NCI-H146 (cell line): Measurements from ENCODE around the gene CANT1.

Experiments used
- DNase-seq: peaks from one replicate; lab custom pipeline; 2025; lab: John Stamatoyannopoulos, UW

Gene CANT1

GRCh38 chr17:79009397-79010303, at the start of gene CANT1:
Gene CANT1, minus strand, starts transcription at chr17:79009764. Its CDS starts 12,142 bp downstream, at chr17:78997622.
- DNase-seq = peak; percentile 80

GRCh38 chr17:79057737-79058385, 48.3 kb upstream of the CANT1 start:
- no peak for DNase-seq

- no peak for DNase-seq
Observed at GRCh38 chr17:79055197-79055596, 45.6 kb upstream of the CANT1 start.

- DNase-seq = no peak
Observed at GRCh38 chr17:79054200-79054960, 44.8 kb upstream of the CANT1 start.

GRCh38 chr17:79053251-79053925, 43.8 kb upstream of the CANT1 start:
- DNase-seq = no peak

- no peak for DNase-seq
Observed at GRCh38 chr17:79052131-79052530, 42.6 kb upstream of the CANT1 start.

- DNase-seq = no peak
Observed at GRCh38 chr17:79051306-79051705, 41.7 kb upstream of the CANT1 start.

- DNase-seq = no peak
Observed at GRCh38 chr17:79050551-79050950, 41.0 kb upstream of the CANT1 start.

GRCh38 chr17:79049821-79050220, 40.3 kb upstream of the CANT1 start:
- DNase-seq = no peak

- DNase-seq = no peak
Observed at GRCh38 chr17:79048826-79049755, 39.5 kb upstream of the CANT1 start.

GRCh38 chr17:79047923-79048825, 38.6 kb upstream of the CANT1 start:
- no peak for DNase-seq

GRCh38 chr17:79047291-79047920, 37.8 kb upstream of the CANT1 start:
- DNase-seq = no peak

- DNase-seq = no peak
Observed at GRCh38 chr17:79046916-79047280, 37.3 kb upstream of the CANT1 start.

GRCh38 chr17:79046197-79046915, 36.8 kb upstream of the CANT1 start:
- no peak for DNase-seq

GRCh38 chr17:79045842-79046196, 36.3 kb upstream of the CANT1 start:
- DNase-seq = peak; percentile 50

GRCh38 chr17:79045001-79045729, 35.6 kb upstream of the CANT1 start:
- DNase-seq = no peak

GRCh38 chr17:79044462-79044861, 34.9 kb upstream of the CANT1 start:
- no peak for DNase-seq

- no peak for DNase-seq
Observed at GRCh38 chr17:79043931-79044320, 34.4 kb upstream of the CANT1 start.
